Parathyroid adenoma (tissue), 2 donors: ENCODE results near the gene GGT6.

Experiments used
- H2AFZ ChIP-seq: fragments of 300-600 bp; sonication (generic); one replicate; pipeline ENCODE4 v1.7.0; 2017; ENCODE audit warnings: antibody characterized with exemption, mild to moderate bottlenecking
- H3K27ac ChIP-seq: fragments of 300-600 bp; sonication (generic); one replicate; pipeline ENCODE4 v1.7.0; 2017
- H3K27me3 ChIP-seq: fragments of 300-600 bp; sonication (generic); one replicate; pipeline ENCODE4 v1.7.0; 2017; ENCODE audit warnings: low read length; ENCODE audit not compliant: control insufficient read depth, insufficient read depth
- H3K36me3 ChIP-seq: fragments of 300-600 bp; sonication (generic); one replicate; pipeline ENCODE4 v1.7.0; 2017; ENCODE audit warnings: low read length; ENCODE audit not compliant: control insufficient read depth, insufficient read depth
- H3K4me1 ChIP-seq: fragments of 300-600 bp; sonication (generic); one replicate; pipeline ENCODE4 v1.7.0; 2017; ENCODE audit warnings: control low read depth
- H3K4me2 ChIP-seq: fragments of 300-600 bp; sonication (generic); one replicate; pipeline ENCODE4 v1.7.0; 2017; ENCODE audit warnings: low read length
- H3K4me3 ChIP-seq: fragments of 300-600 bp; sonication (generic); one replicate; pipeline ENCODE4 v1.7.0; 2017; ENCODE audit warnings: low read depth, low read length
- H3K79me2 ChIP-seq: fragments of 300-600 bp; sonication (generic); one replicate; pipeline ENCODE4 v1.7.0; 2017; ENCODE audit warnings: control low read depth
- H3K9ac ChIP-seq: fragments of 300-600 bp; sonication (generic); one replicate; pipeline ENCODE4 v1.7.0; 2017; ENCODE audit warnings: mild to moderate bottlenecking
- H3K9me3 ChIP-seq: fragments of 300-600 bp; sonication (generic); one replicate; pipeline ENCODE4 v1.7.0; 2017; ENCODE audit warnings: low read length; ENCODE audit not compliant: control insufficient read depth
- CTCF ChIP-seq: fragments of 300-600 bp; sonication (generic); IDR thresholded peaks from one replicate; pipeline ENCODE4 v1.7.0; 2017; ENCODE audit warnings: antibody characterized with exemption, mild to moderate bottlenecking
- donor health status: primary hyperparathyroidism.

The GGT6 gene

GRCh38 chr17:4544135-4544950 lies 16.0 kb downstream of the GGT6 start:
- Histone ChIP-seq H2AFZ (no peak overlapping the region), H3K79me2 (no peaks in the 10 kb centered on the region), H3K4me3 (no peak overlapping the region), H3K4me1 (no peaks in the 10 kb centered on the region), H3K4me2 (no peak overlapping the region), H3K36me3 (no peaks in the 10 kb centered on the region), H3K27ac (no peak overlapping the region), H3K9me3 (no peaks in the 10 kb centered on the region), H3K9ac (no peak overlapping the region), H3K27me3 (no peaks in the 10 kb centered on the region)
- no peak for TF ChIP-seq CTCF

- no peak overlapping the region for H3K4me3 ChIP-seq
- H3K36me3 ChIP-seq: no peaks in the 10 kb centered on the region
- no peak overlapping the region for H3K27ac ChIP-seq
- H2AFZ ChIP-seq: no peak overlapping the region
- no peaks in the 10 kb centered on the region for H3K79me2 ChIP-seq
- H3K9ac ChIP-seq: no peak overlapping the region
- H3K27me3 ChIP-seq: no peaks in the 10 kb centered on the region
- H3K4me1 ChIP-seq: no peaks in the 10 kb centered on the region
- no peaks in the 10 kb centered on the region for H3K9me3 ChIP-seq
- TF ChIP-seq CTCF: no peak
- H3K4me2 ChIP-seq: no peak overlapping the region
These were observed 16.8 kb downstream of the GGT6 start for GRCh38 chr17:4543557-4544026.

GRCh38 chr17:4542726-4543191 lies 17.6 kb downstream of the GGT6 start:
- Histone ChIP-seq H3K79me2 (no peaks in the 10 kb centered on the region), H3K36me3 (no peaks in the 10 kb centered on the region), H3K9me3 (no peaks in the 10 kb centered on the region), H3K4me1 (no peaks in the 10 kb centered on the region), H3K4me3 (no peak overlapping the region), H3K27ac (no peak overlapping the region), H3K4me2 (no peak overlapping the region), H3K9ac (no peak overlapping the region), H2AFZ (no peak overlapping the region), H3K27me3 (no peaks in the 10 kb centered on the region)
- TF ChIP-seq CTCF: no peak

GRCh38 chr17:4542003-4542725 lies 18.2 kb downstream of the GGT6 start:
- no peak for TF ChIP-seq CTCF
- Histone ChIP-seq H3K4me2 (no peak overlapping the region), H3K9ac (no peak overlapping the region), H3K9me3 (no peaks in the 10 kb centered on the region), H3K36me3 (no peaks in the 10 kb centered on the region), H3K27ac (no peak overlapping the region), H3K79me2 (no peaks in the 10 kb centered on the region), H3K27me3 (no peaks in the 10 kb centered on the region), H3K4me3 (no peak overlapping the region), H3K4me1 (peaks cover 2% of the 10 kb centered on the region), H2AFZ (no peak overlapping the region)
